ENCODE data around the gene ACTR6.
"Not testable (repeated sequence)": the region's sequence is repeated elsewhere in the genome, so short reads cannot be mapped to it uniquely, and the experiment has no call there.

ACTR6 gene

GRCh38 chr12:100185361-100185894, 15.2 kb upstream of the ACTR6 start:
- no peak for DNase-seq

GRCh38 chr12:100186071-100186470, 14.5 kb upstream of the ACTR6 start:
- no peak for DNase-seq

GRCh38 chr12:100187068-100187467, 13.5 kb upstream of the ACTR6 start:
- DNase-seq = no peak

- DNase-seq = no peak
Measured at GRCh38 chr12:100187857-100188519, 12.6 kb upstream of the ACTR6 start.

- not testable (repeated sequence) for DNase-seq
Measured at GRCh38 chr12:100188888-100189635, 11.6 kb upstream of the ACTR6 start.

- DNase-seq = no peak
Measured at GRCh38 chr12:100189636-100190394, 10.8 kb upstream of the ACTR6 start.

GRCh38 chr12:100193085-100193484, 7.5 kb upstream of the ACTR6 start:
- DNase-seq = no peak

GRCh38 chr12:100197486-100197885, 3.1 kb upstream of the ACTR6 start:
- no peak for DNase-seq

- no peak for DNase-seq
Measured at GRCh38 chr12:100199023-100199346, 1.6 kb upstream of the ACTR6 start.

- peak; percentile 35 to 58 (median 44) for DNase-seq
Measured at GRCh38 chr12:100199347-100200149, 1.1 kb upstream of the ACTR6 start.

GRCh38 chr12:100201604-100202423, 1.2 kb downstream of the ACTR6 start:
- DNase-seq = no peak

GRCh38 chr12:100207311-100207710, 6.7 kb downstream of the ACTR6 start:
- no peak for DNase-seq

GRCh38 chr12:100208834-100209233, 8.2 kb downstream of the ACTR6 start:
- no peak for DNase-seq

- no peak for DNase-seq
Measured at GRCh38 chr12:100211698-100212097, 11.1 kb downstream of the ACTR6 start.

GRCh38 chr12:100213016-100213891, 12.6 kb downstream of the ACTR6 start:
- no peak for DNase-seq

GRCh38 chr12:100214518-100214917, 13.9 kb downstream of the ACTR6 start:
- DNase-seq = no peak

- DNase-seq = no peak
Measured at GRCh38 chr12:100215209-100215608, 14.6 kb downstream of the ACTR6 start.

GRCh38 chr12:100216337-100216736, 15.7 kb downstream of the ACTR6 start:
- no peak for DNase-seq

GRCh38 chr12:100219328-100220109, 18.9 kb downstream of the ACTR6 start:
- no peak for DNase-seq

- DNase-seq = no peak
Measured at GRCh38 chr12:100221523-100221922, 20.9 kb downstream of the ACTR6 start.
